HG02981 (cell line): ENCODE results near the gene MARCHF11.
A peak's percentile ranks its signal among the peaks of the same experiment; 100 is the strongest.

Source experiments
- ATAC-seq: cut with Tn5 transposase; IDR thresholded peaks from one replicate; pipeline ENCODE4 v1.9.1; 2021; ENCODE audit warnings: mild to moderate bottlenecking, moderate library complexity; ENCODE audit not compliant: unreplicated experiment

Gene MARCHF11

DNA sequence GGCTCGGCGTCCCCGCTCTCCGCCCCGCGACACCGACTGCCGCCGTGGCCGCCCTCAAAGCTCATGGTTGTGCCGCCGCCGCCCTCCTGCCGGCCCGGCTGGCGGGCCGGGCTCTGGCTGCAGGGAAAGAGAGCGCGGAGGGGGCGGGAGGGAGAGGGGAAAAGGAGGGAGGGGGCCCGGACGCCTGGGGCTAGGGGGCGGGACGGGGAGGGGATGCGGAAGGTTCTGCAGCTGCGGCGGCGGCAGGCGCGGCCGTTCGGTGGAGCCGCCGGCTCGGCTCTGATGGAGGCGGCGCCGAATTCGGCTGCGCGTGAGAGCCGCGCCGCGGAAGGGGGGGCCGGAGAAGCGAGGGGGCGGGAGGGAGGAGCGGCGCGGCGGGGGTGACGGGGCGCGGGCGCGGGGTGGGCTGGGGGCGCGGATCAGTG is at the start of gene MARCHF11:
Gene MARCHF11, minus strand, starts transcription at position 281 of the 425 bp plus-strand sequence. Its CDS starts 216 bp downstream, at position 65.
- ATAC-seq: no peak

DNA sequence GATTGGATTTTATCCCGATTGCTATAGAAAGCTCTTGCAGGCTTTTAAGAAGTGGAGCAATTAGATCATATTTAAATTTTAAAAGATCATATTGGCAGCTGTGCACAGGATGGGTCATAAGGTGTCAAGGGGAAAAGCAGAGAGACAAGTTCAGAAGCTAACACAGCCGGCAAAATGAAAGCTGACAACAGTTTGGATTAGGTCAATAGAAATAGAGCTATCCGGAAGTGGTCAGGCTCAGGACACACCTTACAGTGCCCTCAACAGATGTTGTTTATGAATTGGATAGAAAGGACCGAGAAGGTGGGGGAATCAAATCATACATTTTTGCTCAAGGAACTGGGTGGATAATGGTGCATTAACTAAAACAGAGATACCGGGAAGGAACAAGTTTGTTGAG is 46.3 kb upstream of the MARCHF11 start:
- no peak for ATAC-seq

DNA sequence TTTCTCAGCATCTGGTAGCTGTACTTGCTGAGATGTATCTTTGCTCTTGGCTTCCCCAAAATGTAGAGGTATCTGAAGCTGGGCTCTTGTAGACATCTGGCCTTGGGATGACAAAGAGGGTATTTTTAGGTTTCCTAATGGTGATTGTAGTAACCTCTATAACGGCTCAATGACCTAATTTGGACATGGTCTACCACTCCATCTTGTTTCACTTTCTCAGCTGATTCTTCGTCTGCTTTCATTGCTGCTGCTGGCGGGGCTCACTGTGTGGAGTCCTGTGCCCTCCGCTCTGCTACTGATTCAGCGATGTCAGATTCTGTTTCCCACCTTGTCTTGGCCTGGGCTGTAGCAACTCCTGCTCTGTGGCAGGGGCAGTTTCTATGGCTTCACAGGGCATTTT is 12.7 kb upstream of the MARCHF11 start:
- no peak for ATAC-seq

- no peak for ATAC-seq
These were observed 1.1 kb upstream of the MARCHF11 start for GRCh38 chr5:16180789-16181082.

DNA sequence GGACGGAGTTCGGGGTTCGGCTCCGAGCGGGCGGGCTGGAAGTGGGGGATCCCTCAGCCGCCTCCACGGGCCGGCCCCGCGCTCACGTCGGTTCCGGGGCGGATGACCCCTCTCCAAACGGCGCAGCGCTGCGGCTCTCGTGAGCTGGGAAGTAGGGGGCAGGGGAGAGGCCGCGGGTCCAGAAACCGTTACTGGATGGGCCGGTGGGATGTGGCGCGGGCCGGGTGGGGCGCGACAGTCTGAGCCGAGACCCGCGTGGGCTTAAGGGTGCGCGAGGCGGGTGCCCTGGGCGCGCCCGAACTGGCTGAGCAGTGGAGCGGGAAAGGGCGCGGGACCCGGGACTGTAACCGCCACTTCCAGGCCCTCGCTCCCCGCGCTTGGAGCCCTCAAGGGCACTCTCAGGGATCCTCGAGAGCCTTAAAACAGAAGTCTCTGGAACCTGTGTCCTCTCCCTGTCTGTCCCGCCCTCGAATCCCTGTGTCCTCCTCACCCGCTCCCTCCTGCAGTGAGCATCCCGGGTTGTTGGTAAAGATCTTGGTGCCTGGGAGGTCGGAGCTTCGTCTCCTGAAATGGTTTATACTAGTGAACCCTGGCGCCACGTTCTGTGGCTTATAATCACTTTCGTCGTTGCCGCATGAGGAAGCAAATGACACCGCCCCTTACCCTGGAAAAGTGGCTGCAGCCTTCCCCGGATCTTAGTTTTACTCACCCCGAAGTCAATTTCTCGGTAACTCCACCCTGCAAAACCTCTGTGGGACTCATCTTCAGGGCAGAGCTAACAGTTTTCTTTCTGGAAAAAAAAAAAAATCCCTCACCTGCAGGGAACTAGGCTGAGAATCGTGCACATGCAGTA is 571 bp upstream of the MARCHF11 start:
- ATAC-seq: no peak

DNA sequence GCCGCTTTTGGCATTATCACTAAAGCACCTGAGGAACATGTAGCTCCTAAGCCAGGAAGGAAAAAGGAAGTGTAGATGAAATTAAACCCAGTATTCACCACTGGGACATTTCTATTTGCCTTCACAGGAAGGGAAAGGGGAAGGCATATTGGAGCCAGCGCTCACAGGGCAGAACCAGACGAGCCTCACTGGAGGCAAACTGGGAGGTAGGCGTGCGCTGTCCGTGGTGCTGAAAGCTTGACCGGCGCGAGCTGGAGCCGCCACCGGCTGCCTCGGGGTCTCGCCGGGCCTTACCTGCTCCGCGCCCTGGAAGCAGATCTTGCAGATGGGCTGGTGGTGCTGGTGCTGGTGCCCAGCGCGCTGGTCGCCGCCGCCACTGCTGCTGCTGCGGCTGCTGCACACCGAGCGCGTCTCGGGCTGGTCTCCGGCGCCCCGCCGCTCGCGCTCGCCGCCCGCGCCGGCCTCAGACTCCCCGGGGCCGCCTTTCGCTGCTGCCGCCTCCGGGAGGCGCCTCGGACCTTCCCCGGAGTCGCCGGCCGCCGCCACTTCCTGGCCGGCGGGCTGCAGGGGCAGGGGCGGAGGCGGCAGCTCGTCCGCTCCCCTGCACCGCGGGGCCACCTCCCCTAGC is 732 bp downstream of the MARCHF11 start:
- ATAC-seq: no peak

- no peak for ATAC-seq
These were observed 10.0 kb downstream of the MARCHF11 start for GRCh38 chr5:16169550-16169949.

DNA sequence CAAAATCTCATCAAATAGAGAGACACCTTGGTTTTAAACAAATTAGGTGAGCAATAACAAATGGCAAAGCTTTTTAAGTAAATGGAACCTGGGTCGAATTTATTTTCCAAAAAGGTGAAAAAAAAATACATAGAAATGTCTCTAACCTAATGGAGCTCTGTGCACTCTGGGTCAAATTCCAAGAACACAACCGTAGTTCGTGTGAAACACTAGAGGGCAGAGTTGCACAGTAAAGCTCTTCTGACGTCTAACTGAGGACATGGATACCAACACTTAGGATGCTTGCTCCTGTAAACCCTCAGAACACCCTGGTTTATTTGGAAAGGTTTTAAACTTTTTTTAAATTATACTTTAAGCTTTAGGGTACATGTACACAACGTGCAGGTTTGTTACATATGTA is 18.9 kb downstream of the MARCHF11 start:
- peak; percentile 89 for ATAC-seq

DNA sequence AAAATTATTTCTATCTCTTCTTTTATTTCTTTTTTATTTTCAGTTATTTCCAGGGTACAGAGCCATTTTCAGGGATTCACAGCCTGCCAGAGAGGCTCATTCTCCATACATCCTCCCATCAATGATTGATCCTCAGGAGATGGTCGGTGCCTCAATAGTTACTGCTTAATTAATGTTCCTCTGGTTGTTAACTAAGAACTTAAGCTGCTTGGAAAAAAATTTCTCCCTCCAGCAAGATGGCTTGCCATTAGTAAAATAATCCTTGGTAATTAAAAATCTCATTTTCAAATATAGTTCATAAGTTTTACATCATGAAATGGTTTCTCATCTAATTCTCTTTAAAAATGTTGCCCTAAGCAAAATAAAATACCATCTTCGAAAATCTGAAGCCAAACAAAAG is 20.0 kb downstream of the MARCHF11 start:
- no peak for ATAC-seq

DNA sequence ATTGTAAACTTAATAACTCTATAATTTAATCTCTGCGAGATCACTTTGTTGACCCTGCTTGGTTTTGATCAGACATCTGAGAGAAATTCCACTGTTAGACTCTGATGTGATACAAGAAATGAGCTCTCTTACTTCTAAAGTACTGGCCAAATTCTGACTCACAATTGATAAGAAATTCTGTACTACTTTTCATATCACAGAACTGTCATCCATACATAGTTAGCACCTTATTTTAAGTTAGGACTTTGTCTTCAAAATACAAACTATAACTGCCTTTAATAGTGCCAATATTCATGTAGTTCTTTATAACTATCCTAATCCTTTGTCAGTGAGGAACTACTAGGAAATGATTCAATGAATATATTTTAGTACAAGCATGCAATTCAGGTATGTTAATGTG is 23.4 kb downstream of the MARCHF11 start:
- no peak for ATAC-seq

GRCh38 chr5:16152601-16153568 is 26.7 kb downstream of the MARCHF11 start:
- no peak for ATAC-seq

DNA sequence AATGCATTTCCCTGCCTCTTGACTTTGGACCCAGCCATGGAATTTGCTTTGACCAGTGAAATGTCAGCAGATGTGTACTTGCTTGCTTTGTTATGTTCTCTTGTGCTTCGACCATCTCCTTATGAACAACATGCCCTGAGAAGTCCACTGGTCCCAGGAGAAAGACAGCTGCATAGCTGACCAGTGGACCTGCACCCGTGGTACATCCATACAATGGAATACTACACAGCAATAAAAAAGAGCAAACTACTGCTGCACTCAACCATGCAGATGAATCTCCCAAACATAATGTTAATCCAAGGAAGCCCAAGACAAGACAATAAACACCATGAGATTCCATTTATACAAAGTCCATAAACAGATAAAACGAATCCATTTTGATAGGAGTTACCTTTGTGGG is 30.0 kb downstream of the MARCHF11 start:
- no peak for ATAC-seq

- no peak for ATAC-seq
These were observed 32.3 kb downstream of the MARCHF11 start for GRCh38 chr5:16147179-16147900.

DNA sequence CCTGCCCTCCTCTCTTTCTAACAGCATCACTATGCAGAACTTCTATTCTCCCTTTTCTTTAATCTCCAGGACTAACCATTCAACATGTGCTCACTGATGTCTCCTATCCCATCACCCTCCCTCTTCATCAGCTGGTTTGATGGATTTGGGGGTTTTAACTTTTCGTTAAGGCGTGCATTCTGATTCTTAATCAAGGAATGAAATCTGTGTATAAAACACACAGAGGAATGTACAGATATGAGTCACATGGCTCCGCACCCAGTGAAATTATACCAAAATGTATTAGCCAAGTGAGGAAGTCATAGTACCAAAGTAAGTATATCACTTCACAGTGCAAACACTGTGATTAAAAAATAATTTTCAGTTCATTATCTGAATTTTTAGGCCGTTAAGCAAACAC is 35.2 kb downstream of the MARCHF11 start:
- no peak for ATAC-seq

GRCh38 chr5:16143361-16144049 is 36.1 kb downstream of the MARCHF11 start:
- ATAC-seq: no peak

DNA sequence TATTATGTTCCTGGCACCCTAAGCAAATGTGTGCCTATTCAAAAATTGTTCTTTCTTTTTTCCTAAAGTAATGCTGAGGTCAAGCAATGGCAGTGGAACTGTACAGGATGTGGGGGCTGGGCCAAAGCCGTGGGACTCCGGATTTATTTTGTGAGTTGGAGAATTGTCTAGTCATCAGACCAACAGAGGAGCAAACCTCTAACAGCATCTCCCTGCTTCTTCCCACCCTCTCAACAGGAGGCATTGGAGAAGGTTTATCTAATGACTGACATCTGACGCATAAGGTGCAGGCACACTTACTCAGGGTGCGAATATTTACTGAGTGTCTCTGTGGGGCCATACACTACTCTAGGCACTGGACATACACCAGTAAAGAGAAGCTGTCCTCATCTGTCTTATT is 38.6 kb downstream of the MARCHF11 start:
- ATAC-seq: no peak

DNA sequence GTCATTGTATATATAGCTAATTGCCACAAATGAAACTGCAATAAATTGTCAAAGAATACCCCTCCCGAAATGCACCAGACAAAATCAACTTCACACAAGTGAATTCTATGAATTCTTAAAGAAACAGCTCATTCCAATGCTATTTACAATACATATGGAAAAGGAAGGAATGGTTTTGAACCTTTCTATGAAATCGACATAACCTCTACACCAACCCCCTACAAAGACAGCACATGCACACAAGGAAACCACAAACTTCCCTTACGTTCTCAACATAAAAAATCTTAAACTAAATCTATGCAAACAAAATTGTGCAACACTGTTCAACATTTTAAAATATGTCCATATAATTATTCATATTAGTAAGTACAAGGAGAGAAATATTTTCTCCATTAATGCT is 39.2 kb downstream of the MARCHF11 start:
- ATAC-seq: no peak

DNA sequence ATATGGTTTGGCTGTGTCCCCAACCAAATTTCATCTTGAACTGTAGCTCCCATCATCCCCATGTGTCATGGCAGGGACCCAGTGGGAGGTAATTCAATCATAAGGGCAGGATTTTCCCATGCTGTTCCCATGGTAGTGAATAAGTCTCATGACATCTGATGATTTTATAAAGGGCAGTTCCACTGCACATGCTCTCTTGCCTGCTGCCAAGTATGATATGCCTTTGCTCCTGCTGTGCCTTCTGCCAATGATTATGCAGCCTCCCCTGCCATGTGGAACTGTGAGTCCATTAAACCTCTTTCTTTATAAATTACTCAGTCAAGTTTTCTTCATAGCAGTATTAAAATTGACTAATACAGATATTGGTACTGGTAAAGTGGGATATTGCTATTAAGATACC is 42.4 kb downstream of the MARCHF11 start:
- ATAC-seq: no peak

- no peak for ATAC-seq
These were observed 44.1 kb downstream of the MARCHF11 start for GRCh38 chr5:16135506-16135905.

DNA sequence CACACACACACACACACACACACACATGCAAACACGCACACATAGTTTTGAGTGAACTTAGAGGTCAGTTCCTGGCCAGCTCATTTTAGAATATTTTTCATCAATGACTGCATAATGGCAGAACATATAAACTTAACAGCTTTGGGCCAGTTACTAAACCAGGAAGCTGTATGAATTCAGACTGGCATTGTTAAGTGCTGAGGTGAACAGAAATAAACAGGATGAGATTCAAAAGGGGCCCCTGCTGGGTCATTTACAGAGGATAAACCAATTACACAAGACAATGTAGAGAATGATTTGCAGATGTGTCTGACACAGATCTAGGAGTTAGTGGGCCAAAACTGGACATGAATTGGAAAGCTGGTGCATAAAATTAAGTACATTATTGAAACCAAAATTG is 44.6 kb downstream of the MARCHF11 start:
- no peak for ATAC-seq
